Measurements from ENCODE around the gene DTX3.

GRCh38 chr12:57655541-57656240 is 51.1 kb downstream of the DTX3 start:
- no peak for TF ChIP-seq POLR2A (IDR thresholded peaks at IDR 0.05)
- no peak for TF ChIP-seq CTCF (IDR thresholded peaks at IDR 0.05)
- no peak for TF ChIP-seq EP300 (IDR thresholded peaks at IDR 0.05)
